Measurements from ENCODE around the gene FRMD4A. TPM values are rescaled to one million over a fixed set of nuclear protein-coding genes. Genes with fewer than 3 reads are reported as not detected.

Gene FRMD4A
- total RNA-seq, 2 donors from 2014 or later: 8.6 to 10.2 TPM

- no peaks in the 10 kb centered on the region for H3K36me3 ChIP-seq
- no peak overlapping the region for H3K27ac ChIP-seq
- no peak overlapping the region for H3K4me3 ChIP-seq
- no peaks in the 10 kb centered on the region for H3K9me3 ChIP-seq
- DNase-seq: no peak
- no peaks in the 10 kb centered on the region for H3K27me3 ChIP-seq
- intact Hi-C loops (cut with DNase I): no loop called here
- no peak for TF ChIP-seq CTCF (IDR thresholded peaks at IDR 0.05)
- no peak overlapping the region for H3K9ac ChIP-seq (ENCODE audit: low read depth in 2 of 2, low read length in 2 of 2)
- H3K4me1 ChIP-seq: no peaks in the 10 kb centered on the region
Observed at GRCh38 chr10:13823709-13824405, 506.9 kb downstream of the FRMD4A start.

GRCh38 chr10:13823096-13823708 is 507.5 kb downstream of the FRMD4A start:
- Histone ChIP-seq H3K9ac (ENCODE audit: low read depth in 2 of 2, low read length in 2 of 2) (no peak overlapping the region), H3K9me3 (no peaks in the 10 kb centered on the region), H3K36me3 (no peaks in the 10 kb centered on the region), H3K27me3 (no peaks in the 10 kb centered on the region), H3K27ac (no peak overlapping the region), H3K4me3 (no peak overlapping the region), H3K4me1 (no peaks in the 10 kb centered on the region)
- intact Hi-C loops (cut with DNase I): no loop called here
- TF ChIP-seq CTCF (IDR thresholded peaks at IDR 0.05): no peak
- no peak for DNase-seq

GRCh38 chr10:13822490-13822889 is 508.2 kb downstream of the FRMD4A start:
- no peak for DNase-seq
- intact Hi-C loops (cut with DNase I): no loop called here
- H3K9ac ChIP-seq (ENCODE audit: low read depth in 2 of 2, low read length in 2 of 2): no peak overlapping the region

GRCh38 chr10:13820964-13821337 is 509.8 kb downstream of the FRMD4A start:
- Histone ChIP-seq H3K36me3 (no peaks in the 10 kb centered on the region), H3K27me3 (no peaks in the 10 kb centered on the region), H3K4me1 (no peaks in the 10 kb centered on the region), H3K27ac (no peak overlapping the region), H3K4me3 (no peak overlapping the region), H3K9ac (ENCODE audit: low read depth in 2 of 2, low read length in 2 of 2) (no peak overlapping the region), H3K9me3 (no peaks in the 10 kb centered on the region)
- DNase-seq: no peak
- no peak for TF ChIP-seq CTCF (IDR thresholded peaks at IDR 0.05)
- intact Hi-C loops (cut with DNase I): no loop called here

More at GRCh38 chr10:13822490-13822889, 508.2 kb downstream of the FRMD4A start:
- no peak overlapping the region for H3K4me3 ChIP-seq
- no peaks in the 10 kb centered on the region for H3K36me3 ChIP-seq
- no peaks in the 10 kb centered on the region for H3K27me3 ChIP-seq
- H3K4me1 ChIP-seq: no peaks in the 10 kb centered on the region
- H3K27ac ChIP-seq: no peak overlapping the region
- TF ChIP-seq CTCF (IDR thresholded peaks at IDR 0.05): no peak
- H3K9me3 ChIP-seq: no peaks in the 10 kb centered on the region

- Histone ChIP-seq H3K4me3 (no peak overlapping the region), H3K27ac (no peak overlapping the region), H3K27me3 (no peaks in the 10 kb centered on the region), H3K9ac (ENCODE audit: low read depth in 2 of 2, low read length in 2 of 2) (no peak overlapping the region), H3K4me1 (no peaks in the 10 kb centered on the region), H3K9me3 (no peaks in the 10 kb centered on the region), H3K36me3 (no peaks in the 10 kb centered on the region)
- intact Hi-C loops (cut with DNase I): no loop called here
- no peak for DNase-seq
- TF ChIP-seq CTCF (IDR thresholded peaks at IDR 0.05): no peak
Observed at GRCh38 chr10:13820119-13820963, 510.4 kb downstream of the FRMD4A start.
